Activated effector memory CD4-positive, alpha-beta T cell treated with Interleukin-2 at 50 U/mL for 16 hours (primary cell): ENCODE measurements around the gene HSPH1.
"Not testable (repeated sequence)": the region's sequence is repeated elsewhere in the genome, so short reads cannot be mapped to it uniquely, and the experiment has no call there.

Experiments
- DNase-seq: peaks from one replicate; pipeline ENCODE4 v3.0.0-alpha.2; 2020

Gene HSPH1

GRCh38 chr13:31124204-31124603 is 37.5 kb downstream of the HSPH1 start:
- no peak for DNase-seq

DNA sequence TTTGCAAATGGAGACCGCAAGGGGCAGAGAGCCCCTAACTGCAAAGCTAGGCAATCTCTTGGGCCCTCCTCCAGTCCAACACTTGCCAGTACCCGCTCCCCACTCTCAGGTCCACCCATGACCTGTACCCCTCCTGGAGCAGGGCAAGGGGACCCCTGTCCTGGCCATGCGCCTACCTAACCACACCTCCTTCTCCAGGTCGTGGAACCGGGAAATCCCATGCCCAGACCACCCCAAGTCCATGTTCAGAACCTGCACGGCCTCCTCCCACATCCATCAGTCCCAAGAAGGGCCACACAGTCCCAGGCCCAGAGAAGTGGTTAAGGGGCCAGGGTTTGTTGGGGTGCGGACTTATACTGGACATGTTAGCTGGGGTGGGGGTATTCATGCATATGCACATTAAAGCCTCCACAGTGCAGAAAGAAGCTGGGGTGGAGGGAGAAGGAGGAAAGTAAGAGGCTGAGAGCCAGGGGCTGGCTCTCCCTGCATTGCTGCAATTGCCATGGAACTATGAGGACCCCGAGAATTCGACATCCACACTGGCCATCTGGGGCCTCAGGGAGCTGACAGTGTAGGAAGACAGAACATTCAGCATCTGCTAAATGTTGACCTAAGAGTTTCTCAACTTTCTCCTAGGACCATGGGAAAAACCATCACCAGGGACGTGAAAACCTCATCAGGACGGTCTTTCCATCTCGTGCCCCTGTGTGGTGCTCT is 39.0 kb downstream of the HSPH1 start:
- DNase-seq, result no peak

GRCh38 chr13:31122143-31122542 is 39.6 kb downstream of the HSPH1 start:
- DNase-seq, result no peak

DNA sequence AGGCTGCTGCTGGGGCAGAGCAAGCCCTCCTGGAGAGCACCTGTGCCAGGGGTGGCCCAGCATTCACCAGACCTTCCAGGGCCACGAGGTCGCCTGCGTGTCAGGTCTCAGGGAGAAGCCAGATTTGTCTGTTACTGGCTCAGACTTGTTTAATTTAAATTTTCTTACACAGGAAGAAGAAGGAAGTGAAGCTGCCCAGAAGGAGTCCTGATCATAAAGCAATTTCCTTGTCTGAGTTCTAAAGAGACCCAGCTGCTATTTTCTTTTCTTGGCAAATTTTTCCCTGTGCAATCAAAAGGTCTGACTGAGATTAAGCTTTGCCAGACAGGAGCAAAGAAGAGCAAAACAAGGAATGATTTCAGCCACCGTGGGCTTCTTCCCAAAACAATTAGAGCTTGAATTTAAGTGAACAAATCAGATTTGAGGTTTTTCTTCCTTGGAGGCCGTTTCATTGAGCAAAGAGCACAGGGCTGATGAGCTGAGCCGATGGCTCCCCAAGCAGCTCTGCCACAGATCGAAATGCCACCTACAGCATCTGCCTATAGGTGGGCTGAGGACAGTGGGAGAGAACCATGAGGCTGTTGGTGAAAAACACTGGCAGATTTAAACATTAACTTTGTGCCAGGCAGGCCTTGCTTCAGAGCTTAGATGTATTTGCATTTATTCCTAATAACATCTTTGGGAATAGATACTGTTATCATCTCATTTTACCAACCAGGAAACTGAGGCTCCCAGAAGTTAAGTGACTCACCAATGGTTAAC is 40.1 kb downstream of the HSPH1 start:
- no peak for DNase-seq

DNA sequence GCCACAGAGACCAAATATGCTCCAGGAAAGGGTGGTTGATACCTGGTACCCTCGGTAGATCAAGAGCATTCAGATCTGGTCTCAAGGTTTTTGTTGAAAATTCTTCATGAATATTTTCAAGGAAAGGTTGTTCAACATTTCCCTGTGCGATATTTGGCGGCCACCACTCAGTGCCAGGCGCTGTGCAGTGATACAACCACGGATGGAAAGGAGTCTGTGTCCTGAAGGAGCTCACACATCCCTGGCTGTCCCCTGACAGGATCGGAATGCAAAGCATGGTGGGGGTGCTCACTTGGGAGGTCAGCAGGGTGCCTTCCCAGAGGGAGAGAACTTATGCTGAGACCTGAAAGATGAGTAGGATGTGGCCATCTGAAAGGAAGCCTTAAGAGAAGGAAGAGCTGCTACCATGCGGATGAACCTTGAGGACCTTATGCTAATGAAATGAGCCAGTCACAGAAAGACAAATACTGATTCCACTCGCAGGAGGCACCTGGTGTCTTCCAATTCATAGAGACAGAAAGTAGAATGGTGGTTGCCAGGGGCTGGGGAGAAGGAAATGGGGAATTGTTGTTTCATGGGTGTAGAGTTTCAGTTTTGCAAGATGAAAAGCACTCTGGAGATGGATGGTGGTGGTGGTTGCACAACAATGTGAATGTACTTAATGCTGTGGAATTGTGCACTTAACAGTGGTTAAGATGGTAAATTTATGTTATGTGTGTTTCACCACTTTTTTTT is 41.6 kb downstream of the HSPH1 start:
- DNase-seq, result no peak

DNA sequence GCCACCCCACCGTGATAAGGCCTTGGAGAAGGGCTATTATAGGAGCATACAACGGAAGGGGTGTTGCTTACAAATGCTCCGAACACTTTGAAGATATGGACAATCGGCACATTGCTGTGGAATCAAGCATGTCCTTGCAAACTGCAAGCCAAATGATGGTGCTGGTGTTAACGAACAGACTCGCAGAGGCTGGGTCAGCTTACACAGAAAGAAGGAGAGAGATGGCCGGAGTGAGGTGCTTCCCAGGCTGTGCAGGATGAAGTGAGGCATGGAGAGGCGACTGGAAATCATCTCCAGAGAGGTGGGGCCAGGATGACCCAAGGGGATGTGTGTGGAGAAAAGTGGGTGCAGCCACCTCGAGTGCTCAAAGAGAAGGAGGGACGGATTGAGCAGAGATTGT is 42.2 kb downstream of the HSPH1 start:
- no peak for DNase-seq

- DNase-seq, result no peak
Observed at GRCh38 chr13:31116224-31116623, 45.5 kb downstream of the HSPH1 start.

- no peak for DNase-seq
Observed at GRCh38 chr13:31115616-31116015, 46.1 kb downstream of the HSPH1 start.

GRCh38 chr13:31114641-31115040 is 47.1 kb downstream of the HSPH1 start:
- no peak for DNase-seq

DNA sequence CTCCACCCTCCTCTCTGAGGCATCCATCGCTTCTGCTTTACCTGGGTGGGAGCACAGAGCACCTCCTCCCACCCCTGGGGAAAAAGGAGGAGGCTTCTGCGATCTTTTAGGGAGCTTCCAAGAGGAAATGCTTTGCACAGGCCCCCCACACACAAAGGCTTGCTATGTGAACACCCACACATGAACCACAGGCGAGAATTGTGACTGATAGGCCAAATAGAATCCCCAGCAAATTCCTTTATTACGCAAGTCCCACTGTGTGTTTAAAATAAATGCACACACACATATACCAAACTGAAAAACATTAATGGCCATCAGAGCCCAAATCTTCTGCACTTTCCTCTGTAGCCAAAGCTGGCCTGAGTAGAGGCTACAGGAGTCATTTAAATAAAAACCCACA is 50.6 kb downstream of the HSPH1 start:
- DNase-seq, result no peak

DNA sequence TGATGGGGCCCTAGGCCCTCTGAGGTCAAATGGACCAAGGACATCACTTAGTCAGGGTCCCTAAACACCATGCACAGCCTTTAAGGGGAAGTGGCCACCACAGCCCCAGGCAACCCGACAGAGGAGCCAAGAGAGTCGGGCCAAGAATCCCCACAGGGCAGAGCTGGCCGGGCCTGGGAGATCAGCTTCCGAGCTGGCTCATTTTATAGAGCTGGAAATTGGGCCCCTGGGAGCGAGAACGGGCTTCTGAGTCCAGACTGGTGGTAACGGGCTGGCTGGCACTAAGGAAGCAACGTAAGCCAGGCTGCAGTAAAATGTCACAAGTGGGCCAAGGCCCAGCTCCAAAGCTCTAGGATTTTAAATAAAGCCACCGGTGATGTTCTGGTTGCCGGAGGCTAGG is 51.1 kb downstream of the HSPH1 start:
- DNase-seq, result no peak

- DNase-seq, result no peak
Observed at GRCh38 chr13:31110169-31110568, 51.5 kb downstream of the HSPH1 start.

DNA sequence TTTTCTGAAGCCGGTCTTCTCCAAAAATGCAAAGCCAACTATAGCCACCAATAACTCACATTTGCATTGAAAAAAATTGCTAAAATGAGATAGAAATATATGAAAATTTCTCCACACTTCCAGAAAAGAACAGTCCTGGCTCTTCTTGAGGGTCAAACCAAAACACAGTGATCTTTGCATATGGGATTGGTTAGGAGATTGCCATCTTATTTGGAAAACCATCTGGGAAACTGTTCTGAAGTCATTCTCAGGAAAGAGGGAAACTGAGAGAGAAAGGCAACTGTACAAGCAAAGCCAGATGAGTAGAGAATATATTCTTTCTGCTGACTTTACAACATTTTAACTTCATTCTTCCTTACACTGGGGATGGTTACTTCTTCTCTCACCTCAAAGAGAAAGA is 54.6 kb downstream of the HSPH1 start:
- no peak for DNase-seq

GRCh38 chr13:31105856-31106255 is 55.8 kb downstream of the HSPH1 start:
- no peak for DNase-seq

DNA sequence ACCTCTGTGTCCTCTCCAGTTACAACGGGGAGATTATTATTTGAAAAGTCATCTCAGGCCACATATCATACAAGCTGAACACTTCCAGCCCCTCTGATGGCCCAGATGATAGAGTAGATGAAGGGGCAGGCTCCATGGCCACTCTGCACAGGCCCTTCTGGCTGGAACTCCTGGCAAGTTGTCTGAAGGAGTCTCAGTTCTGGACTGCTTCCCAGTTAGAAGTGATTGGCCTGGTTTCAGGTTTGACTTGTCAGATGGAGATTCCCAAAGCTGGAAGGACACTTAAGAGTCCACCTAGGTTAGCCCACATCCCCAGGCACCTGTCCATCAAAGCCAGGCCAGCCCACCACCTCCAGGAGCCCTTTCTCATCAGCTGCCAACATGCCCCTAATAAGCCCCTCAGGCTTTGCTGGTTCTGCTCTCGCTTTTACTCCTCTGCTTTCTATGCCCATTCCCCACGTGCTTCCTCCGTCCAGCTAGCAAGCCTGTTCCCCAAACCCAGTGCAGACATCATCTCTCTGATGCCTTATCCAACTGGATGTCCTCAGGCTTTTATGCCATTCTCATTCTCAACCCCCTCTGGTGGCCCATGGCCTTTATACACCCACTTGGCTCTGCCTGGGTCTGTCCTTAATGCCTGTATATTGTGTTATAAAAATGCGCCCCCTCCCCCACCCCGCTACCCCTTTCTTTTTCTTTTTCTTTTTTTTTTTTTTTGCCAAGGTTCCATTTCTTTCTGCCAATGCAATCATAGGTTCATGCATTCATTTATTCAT is 56.5 kb downstream of the HSPH1 start:
- no peak for DNase-seq

DNA sequence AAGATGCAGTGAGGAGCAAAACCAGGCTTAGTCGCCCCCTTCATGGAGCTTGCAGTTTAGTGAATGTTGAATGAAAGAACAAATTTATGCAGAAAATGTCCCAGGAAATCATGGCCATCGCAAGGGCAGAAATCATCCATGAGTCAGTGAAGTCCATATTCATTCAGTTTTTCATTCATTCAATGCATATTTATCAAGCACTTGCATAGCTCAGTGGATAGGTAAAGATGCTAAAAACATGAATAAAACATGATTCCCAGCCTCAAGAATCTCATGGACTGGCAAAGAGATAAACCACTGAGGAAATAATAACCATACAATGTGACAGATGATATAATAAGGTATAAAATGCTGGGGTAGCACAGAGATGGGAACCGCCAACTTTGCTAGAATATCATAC is 58.8 kb downstream of the HSPH1 start:
- no peak for DNase-seq

DNA sequence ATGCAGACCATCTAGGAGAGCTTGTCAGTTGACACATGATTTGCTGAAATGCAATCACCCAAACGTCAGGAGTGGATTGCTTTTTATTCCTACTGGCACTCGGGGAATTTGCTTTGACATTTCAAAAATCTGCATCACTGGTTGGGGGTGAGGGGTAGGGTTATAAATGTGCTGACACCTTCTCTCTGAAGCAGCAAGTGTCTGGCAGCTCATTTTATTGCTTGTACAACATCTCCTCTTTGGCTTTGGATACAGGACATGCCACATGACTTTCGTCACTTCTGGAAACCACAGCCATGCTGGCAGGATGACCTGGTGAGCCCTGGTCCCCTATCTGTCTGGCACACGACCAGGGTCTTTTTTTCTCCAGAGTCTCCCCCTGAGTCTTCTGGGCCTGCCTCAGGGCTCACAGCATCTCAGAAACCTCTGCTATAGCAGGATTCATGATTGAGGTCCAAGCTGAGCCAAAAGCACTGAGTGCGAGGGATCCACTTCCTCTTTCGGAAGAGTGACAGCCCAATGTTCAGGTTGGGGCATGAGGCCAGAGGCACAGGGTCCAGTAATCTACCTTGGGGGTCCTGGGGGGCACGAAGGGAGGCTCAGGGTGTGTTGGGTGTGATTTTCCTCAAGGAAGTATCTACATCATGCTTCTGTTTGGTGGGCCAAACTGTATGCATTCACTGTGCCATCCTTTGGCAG is 60.1 kb downstream of the HSPH1 start:
- no peak for DNase-seq

GRCh38 chr13:31100721-31101120 is 61.0 kb downstream of the HSPH1 start:
- no peak for DNase-seq

DNA sequence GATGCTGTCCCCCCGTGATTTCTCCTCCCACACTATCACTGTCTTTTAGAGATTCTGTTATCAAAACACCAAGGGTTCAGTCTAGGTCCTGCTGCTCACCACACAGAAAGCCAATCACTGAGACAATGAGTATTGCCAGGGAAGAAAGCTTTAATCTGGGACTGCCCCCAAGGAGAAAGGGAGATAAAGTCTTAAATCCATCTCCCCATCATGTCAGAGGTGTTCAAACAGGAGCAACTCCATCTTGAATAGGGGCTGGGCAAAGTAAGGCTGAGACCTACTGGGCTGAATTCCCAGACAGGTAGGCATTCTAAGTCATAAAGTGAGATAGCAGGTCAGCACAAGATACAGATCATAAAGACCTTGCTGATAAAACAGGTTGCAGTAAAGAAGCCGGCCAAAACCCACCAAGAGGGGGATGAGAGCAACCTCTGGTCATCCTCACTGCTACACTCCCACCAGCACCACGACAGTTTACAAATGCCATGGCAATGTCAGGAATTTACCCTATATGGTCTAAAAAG is 63.7 kb downstream of the HSPH1 start:
- DNase-seq, result not testable (repeated sequence)

DNA sequence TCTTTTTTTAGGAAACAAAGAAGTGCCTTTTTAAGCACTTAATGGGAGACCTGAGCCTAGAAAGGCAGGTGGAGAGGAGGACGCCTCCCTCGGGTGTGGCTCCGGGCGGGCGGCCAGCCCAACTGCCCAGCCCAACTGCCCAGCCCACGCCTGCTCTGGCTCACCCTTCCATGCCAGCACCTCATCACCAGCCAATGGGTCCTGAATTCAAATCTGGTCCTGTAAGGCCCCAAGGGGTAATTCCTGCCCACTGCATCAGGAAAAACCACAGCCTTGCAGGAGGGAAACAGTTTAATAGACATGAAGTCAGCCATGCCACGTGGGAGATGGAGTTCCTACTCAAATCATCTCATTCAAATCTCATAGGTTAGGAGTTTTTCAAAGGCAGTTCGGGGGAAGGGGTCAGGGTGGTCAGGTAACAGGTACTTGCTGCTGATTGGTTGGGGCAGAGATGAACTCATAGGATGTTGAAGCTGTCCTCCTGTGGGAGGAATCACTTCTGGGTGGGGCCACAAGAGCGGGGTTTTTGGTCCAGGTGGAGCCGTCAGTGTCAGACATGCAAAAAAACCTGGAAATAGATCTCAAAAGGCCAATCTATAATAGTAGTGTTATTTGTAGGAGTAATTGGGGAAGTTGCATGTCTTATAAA is 64.9 kb downstream of the HSPH1 start:
- DNase-seq, result no peak

DNA sequence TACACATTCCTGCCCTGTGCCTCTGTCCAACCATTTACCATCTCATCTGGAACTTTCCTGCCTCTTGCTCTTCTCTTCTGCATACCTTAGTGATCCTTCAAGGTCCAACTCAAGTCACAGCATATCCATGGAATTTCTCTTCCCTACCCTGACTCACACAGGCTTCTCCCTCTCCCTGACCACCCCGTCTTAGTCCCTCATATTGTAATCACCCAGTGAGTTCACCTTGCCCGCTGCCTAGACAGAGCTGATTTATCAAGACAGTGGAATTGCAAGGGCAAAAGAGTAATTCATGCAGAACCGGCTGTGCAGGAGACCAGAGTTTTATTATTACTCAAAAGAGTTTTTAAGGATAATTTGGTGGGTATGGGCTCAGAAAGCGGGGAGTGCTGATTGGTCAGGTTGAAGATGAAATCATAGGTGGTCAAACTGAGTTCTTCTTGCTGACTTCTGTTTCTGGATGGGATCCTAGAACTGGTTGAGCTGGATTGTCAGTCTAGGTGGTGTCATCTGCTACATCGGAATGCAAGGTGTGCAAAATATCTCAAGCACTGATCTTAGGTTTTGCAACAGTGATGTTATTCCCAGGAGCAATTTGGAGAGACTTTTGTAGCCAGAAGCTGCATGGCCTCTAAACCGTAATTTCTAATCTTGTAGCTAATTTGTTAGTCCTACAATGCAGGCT is 67.2 kb downstream of the HSPH1 start:
- no peak for DNase-seq
